ENCODE results near the gene PLXNB2. TPM values are rescaled to one million over a fixed set of nuclear protein-coding genes. Genes with fewer than 3 reads are reported as not detected.
"Not testable (repeated sequence)": the region's sequence is repeated elsewhere in the genome, so short reads cannot be mapped to it uniquely, and the experiment has no call there.

Gene PLXNB2
- total RNA-seq, 1 donor from 2014 or later, result 256 TPM

- TF ChIP-seq CTCF (IDR thresholded peaks at IDR 0.05), result no peak
- no peak for DNase-seq
- H3K4me3 ChIP-seq, result no peak overlapping the region
These were observed 32.8 kb upstream of the PLXNB2 start for GRCh38 chr22:50339945-50340879.

GRCh38 chr22:50338860-50339462 is 31.5 kb upstream of the PLXNB2 start:
- no peaks in the 10 kb centered on the region for H3K27me3 ChIP-seq (ENCODE audit: low read depth)
- H3K27ac ChIP-seq, result no peak overlapping the region
- H3K9me3 ChIP-seq, result no peaks in the 10 kb centered on the region
- peaks cover 12% of the 10 kb centered on the region for H3K4me1 ChIP-seq
- intact Hi-C loops (cut with DNase I), result no loop called here
- ATAC-seq, result no peak
- no peak overlapping the region for H3K4me3 ChIP-seq
- TF ChIP-seq CTCF (IDR thresholded peaks at IDR 0.05), result no peak
- DNase-seq, result no peak
- no peaks in the 10 kb centered on the region for H3K36me3 ChIP-seq

More at GRCh38 chr22:50339945-50340879, 32.8 kb upstream of the PLXNB2 start:
- H3K4me1 ChIP-seq, result peaks cover 12% of the 10 kb centered on the region
- H3K36me3 ChIP-seq, result no peaks in the 10 kb centered on the region
- no peaks in the 10 kb centered on the region for H3K27me3 ChIP-seq (ENCODE audit: low read depth)
- H3K9me3 ChIP-seq, result no peaks in the 10 kb centered on the region
- ATAC-seq, result no peak
- H3K27ac ChIP-seq, result no peak overlapping the region
- intact Hi-C loops (cut with DNase I), result no loop called here

- DNase-seq (no peak), ATAC-seq (no peak)
- intact Hi-C loops (cut with DNase I), result no loop called here
- no peak for TF ChIP-seq CTCF (IDR thresholded peaks at IDR 0.05)
- no peak overlapping the region for H3K27ac ChIP-seq
- H3K4me1 ChIP-seq, result peaks cover 12% of the 10 kb centered on the region
- no peaks in the 10 kb centered on the region for H3K27me3 ChIP-seq (ENCODE audit: low read depth)
- no peaks in the 10 kb centered on the region for H3K36me3 ChIP-seq
- H3K9me3 ChIP-seq, result no peaks in the 10 kb centered on the region
- no peak overlapping the region for H3K4me3 ChIP-seq
These were observed 30.7 kb upstream of the PLXNB2 start for GRCh38 chr22:50338042-50338573.

GRCh38 chr22:50337262-50338041 is 30.0 kb upstream of the PLXNB2 start:
- Histone ChIP-seq H3K27me3 (ENCODE audit: low read depth) (no peaks in the 10 kb centered on the region), H3K4me1 (peaks cover 7% of the 10 kb centered on the region), H3K27ac (no peak overlapping the region), H3K36me3 (no peaks in the 10 kb centered on the region), H3K4me3 (no peak overlapping the region), H3K9me3 (no peaks in the 10 kb centered on the region)
- no peak for ATAC-seq
- intact Hi-C loops (cut with DNase I), result no loop called here
- no peak for TF ChIP-seq CTCF (IDR thresholded peaks at IDR 0.05)
- no peak for DNase-seq

- H3K9me3 ChIP-seq; H3K4me1 ChIP-seq; DNase-seq; intact Hi-C loops (cut with DNase I); H3K27ac ChIP-seq; H3K36me3 ChIP-seq; H3K4me3 ChIP-seq; ATAC-seq; H3K27me3 ChIP-seq (ENCODE audit: low read depth): not testable (repeated sequence)
These were observed 27.0 kb upstream of the PLXNB2 start for GRCh38 chr22:50334433-50334832.
